Kidney capillary endothelial cell (primary cell): ENCODE data around the gene HELQ.
"Not testable (repeated sequence)": the region's sequence is repeated elsewhere in the genome, so short reads cannot be mapped to it uniquely, and the experiment has no call there.

Experiments
- DNase-seq: peaks from one replicate; pipeline ENCODE4 v3.0.0-alpha.2; 2018; ENCODE audit warnings: low spot score

The HELQ gene

DNA sequence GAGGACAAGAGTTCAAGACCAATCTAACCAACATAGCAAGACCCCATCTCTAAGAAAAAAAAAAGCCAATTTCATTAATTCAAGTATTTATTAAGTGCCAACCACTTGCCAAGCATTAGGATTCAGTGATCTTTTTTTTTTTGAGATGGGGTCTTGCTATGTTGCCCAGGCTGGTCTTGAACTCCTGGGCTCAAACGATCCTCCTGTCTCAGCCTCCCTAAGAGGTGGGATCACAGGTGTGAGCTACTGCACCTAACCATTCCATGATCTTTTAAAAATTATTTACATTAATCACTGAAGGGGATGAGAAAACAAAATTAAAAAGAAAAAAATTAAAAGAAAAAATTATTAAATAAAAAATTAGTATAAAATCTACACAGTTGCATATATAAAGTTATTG lies 24.4 kb downstream of the HELQ start:
- DNase-seq, result no peak

DNA sequence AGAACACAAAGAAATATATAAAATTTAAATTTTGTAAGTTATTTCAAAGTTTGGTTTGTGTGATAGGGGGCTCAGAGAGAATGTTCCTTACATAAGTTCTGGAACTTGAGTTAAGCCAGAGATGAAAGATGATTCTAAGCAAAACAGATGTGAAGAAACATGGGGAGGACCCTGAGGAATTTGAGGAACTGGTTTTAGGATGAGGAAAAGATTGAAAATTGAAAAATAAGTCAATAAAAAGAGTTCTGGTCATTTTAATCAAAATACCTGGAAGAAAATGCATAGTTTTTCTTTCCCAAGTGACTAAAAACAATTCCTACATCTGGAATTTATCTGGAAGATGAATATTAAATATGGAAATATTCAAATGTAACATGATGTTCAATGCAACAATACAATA lies 37.4 kb downstream of the HELQ start:
- no peak for DNase-seq

GRCh38 chr4:83417566-83417965 lies 38.1 kb downstream of the HELQ start:
- DNase-seq, result no peak

DNA sequence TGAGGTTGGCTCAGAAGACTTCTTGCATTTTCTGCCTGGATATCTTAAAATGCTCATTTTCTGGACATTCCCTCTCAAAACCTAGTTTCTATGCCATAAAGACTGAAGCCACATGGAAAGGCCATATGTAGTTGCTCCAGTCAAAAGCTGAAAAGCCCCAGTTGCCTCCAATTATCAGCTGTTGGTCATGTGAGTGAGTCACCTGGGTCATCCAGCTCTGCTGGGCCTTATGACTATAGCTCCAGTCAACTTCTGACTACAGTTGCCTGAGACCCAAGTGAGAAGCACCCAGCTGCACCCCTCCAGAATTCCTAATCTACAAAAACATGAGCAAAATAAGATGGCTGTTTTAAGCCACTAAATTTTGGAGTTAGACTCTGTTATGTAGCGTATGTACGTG lies 41.9 kb downstream of the HELQ start:
- no peak for DNase-seq

DNA sequence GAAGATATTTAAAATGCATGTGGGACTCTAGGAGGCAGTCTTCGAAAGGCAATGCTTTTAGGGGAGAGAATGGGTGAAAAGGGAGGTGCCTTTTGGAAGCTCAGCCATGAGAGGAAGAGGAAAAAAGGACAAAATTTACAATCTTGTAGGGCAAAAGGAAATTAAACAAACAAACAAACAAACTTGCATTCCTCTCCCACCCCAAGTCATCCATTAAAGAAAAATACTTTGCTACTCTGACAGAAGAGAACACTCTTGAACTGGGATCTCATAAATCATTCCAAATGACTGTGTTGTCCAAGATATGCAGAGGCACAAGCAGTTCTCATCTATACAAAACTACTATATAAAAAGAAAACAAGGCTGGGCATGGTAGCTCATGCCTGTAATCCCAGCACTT lies 46.7 kb downstream of the HELQ start:
- DNase-seq, result no peak

DNA sequence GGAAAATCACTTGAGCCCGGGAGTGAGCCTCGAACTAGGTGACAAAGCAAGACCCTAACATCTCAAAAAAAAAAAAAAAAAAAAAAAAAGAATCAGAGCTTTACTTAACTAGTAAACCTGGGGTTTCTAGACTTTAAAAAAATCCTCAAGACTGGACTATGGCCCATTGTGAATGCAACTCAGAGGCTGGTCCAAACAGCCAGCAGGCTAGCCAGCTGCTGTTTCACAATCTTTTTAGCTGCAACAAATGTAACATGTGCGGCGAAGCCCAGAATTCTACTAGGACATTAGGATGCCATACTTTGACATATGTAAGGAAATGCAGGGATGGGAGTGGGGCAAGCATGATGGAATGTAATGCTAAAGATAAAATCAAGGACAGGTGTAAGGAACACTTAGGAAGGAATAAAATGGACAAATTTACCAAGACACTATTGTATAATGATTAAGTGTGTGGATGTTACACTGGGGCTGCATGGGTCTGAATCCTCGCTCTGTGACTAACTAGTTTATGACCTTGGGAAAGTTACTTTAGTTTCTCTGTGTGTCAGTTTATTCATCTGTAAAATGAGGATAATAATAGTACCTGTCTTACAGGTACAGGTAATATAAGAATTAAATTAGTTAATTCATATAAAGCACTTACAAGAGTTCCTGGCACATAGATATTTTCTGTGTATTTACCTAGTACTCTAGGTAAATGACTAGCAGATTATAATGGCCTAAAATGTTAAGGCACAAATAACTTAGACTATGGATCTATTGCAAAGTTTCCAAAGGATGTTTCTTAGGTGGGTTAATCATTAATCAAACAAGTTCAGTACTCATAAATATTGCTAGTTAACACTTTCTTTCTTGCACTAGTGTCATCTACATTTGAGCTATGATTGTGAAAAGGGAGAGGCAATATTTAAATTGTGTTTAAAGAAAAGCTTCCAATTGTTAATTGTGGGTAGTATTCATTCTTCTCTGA lies 49.5 kb downstream of the HELQ start:
- DNase-seq, result no peak

GRCh38 chr4:83398158-83398557 lies 57.5 kb downstream of the HELQ start:
- not testable (repeated sequence) for DNase-seq

GRCh38 chr4:83393908-83394307 lies 61.7 kb downstream of the HELQ start:
- no peak for DNase-seq

- DNase-seq, result no peak
Observed at GRCh38 chr4:83392562-83392961, 63.1 kb downstream of the HELQ start.

- no peak for DNase-seq
Observed at GRCh38 chr4:83390944-83391343, 64.7 kb downstream of the HELQ start.

GRCh38 chr4:83389756-83390505 lies 65.7 kb downstream of the HELQ start:
- no peak for DNase-seq

DNA sequence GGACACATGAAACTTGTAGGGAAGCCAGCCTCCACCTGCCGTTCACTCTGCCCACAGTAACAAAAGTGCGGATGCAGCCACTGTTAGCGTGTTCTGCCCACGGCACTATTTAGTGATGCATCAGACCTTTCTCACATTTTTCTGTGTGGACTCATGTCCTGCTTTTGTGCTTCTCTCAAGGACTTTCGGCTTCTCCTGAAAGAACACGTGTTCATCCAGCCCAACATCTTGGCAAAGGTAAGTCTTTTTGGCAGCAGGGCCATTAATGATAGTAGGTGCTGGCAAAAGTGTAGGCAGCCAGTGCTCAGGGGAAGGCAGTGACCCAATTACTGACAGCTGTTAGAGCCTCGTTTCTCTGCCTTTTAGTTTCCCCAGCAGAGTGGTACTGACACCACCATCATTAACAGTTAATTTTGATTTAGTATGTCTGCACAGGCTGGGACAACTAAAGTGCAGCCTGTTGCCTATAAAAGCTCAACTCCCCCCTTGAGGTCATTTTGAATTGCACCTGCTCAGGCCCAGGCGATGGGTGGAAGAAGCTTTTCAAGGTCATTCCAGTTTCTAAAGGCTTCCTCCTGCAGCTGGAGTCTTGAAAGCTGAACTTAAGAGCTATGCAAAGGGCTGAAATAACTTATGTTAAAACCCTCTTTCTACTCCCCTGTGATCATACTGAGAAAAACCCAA lies 66.4 kb downstream of the HELQ start:
- no peak for DNase-seq

DNA sequence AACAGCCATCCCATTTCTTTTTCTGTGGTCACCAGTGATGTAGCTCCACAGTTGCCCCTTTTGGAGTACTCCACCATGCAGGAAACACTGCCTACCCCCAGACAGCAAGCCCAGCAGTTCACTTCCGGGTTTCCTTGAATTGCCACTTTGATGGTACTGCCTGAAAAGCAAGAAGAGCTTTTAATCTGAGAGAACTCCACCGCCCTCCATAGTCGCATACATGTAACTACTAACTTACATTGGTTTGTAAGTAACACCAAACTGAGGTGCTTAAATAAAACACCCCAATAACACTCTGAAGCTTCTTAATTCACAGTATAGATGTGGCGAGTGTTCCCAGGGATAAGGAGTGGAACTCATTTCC lies 67.3 kb downstream of the HELQ start:
- peak; percentile 9 for DNase-seq

DNA sequence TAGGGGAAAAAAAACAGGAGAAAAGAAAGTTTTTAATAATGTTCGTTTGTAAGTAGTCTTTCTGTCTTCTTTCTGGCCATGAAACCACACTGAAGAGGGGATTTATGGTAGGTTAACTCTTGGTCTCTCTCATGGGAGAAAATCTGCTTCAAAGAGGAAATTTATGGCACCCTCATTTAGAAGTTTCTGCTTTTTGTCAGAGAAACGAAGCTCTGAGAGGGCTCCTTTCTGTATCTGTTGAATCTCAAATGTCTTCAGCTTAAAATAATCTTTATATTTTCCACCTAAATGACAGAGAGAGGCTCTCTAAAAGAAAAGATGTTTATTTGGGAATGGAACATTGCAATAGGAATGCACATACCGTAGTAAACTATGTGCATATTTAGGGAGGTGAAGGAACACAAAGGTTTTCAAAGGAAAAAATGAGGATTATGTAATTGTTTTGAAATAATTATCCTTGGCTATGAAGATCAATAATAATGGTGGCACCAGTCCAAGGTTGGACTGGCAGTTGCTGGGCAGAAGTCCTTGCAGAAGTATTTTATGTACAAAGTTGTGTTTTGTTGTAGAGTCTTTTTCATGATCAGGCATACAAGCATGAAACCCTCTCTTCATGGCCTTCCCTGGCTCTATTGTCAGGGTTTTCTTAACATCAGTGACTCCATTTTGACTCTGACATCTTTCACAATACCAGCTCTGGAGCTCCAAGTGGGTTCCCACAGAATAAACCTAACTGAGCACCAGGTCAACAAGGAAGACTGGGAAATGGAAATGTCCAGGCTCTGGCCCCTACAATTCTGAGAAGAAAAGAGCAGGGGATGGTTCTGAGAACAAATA lies 67.9 kb downstream of the HELQ start:
- no peak for DNase-seq

DNA sequence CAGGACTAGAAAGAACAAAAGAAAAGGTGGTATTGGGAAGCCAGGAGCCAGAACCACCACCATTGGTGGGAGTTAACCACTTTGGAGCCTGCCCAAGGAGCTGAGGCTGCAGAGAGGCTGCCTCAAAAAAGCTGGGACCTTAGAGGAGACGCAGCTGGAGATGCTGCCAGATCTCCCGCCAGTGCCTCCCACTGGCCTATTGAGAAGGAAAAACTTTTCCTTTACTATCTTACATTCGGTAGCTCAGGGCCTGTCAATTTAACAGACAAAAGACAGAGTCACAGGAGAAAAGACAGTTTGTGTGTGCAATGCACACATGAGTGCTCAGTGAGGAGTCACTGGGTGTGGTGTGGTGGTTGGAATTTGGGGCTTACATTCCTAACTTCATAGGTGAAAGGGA lies 68.6 kb downstream of the HELQ start:
- DNase-seq, result no peak

- no peak for DNase-seq
Observed at GRCh38 chr4:83382850-83383249, 72.8 kb downstream of the HELQ start.

- no peak for DNase-seq
Observed at GRCh38 chr4:83381173-83381572, 74.5 kb downstream of the HELQ start.

DNA sequence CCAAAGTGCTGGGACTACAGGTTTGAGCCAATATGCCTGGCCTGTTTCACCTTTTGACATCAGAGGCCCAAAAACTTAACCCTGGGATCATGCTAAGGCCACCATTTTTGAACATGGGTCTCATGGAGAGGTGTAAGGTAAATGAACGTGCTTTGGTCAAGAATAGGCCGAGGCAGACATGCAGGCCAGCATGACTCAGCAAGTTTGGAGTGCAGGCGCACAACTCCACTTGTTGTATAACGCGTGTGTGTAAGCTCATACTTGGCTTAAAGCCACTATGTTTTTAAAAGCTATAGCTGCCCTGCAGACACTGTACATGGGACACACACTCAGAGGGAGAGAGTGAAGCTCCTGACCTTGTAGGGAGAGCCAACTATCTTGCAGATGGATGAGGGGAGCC lies 77.2 kb downstream of the HELQ start:
- no peak for DNase-seq

- no peak for DNase-seq
Observed at GRCh38 chr4:83372931-83373330, 82.7 kb downstream of the HELQ start.

DNA sequence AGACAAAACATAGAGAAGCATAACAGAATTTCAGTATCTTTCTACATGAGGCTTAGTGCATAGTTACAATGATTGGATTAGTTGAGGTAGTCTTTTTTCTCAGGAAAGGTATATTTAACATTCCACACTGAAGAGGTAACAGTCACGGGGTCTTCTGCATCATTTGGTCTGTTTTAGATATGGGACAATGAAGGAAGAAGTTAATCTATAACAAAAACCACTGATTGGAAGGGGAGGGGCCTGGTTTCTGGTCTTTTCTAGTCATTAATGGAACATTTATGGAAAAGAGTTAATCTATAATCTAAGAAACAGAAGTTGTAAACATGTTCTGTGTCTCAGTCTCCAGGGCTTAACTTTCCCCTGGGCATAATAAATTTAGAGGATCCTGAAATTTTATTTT lies 83.7 kb downstream of the HELQ start:
- DNase-seq, result no peak

DNA sequence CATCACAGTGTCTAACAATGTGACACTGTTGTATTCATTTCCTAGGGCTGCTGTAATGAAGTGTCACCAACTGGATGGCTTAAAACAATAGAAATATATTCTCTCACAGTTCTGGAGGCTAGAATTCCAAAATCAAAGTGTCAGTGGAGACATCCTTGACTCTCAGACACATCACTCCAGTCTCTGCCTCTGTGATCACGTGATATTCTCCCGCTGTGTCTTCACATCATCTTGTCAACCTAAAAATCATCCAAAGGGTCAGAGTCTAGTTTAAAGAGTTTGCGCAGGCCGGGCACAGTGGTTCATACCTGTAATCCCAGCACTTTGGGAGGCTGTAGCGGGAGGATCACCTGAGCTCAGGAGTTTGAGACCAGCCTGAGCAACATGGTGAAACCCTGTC lies 84.4 kb downstream of the HELQ start:
- DNase-seq, result no peak

GRCh38 chr4:83370640-83370906 lies 85.0 kb downstream of the HELQ start:
- DNase-seq, result no peak
